Fibroblast of skin of scalp (primary cell): ENCODE data around the gene BRCA1.

Experiments used
- DNase-seq: peaks from one replicate; pipeline ENCODE4 v3.0.0-alpha.2; 2013

Gene BRCA1

GRCh38 chr17:43024407-43025289 lies 100.5 kb downstream of the BRCA1 start, which contains the start of gene RND2:
Gene RND2, plus strand, starts transcription at chr17:43025231. Its CDS starts 117 bp downstream, at chr17:43025348.
- peak; percentile 97 for DNase-seq

GRCh38 chr17:43021741-43022512 lies 103.2 kb downstream of the BRCA1 start, which contains the start of gene VAT1:
Gene VAT1, minus strand, starts transcription at chr17:43022385. Its CDS starts 63 bp downstream, at chr17:43022322.
- peak; percentile 76 for DNase-seq

- peak; percentile 69 for DNase-seq
These were observed 104.1 kb downstream of the BRCA1 start for GRCh38 chr17:43020789-43021740.

GRCh38 chr17:43020030-43020621 lies 105.0 kb downstream of the BRCA1 start:
- no peak for DNase-seq

GRCh38 chr17:43019418-43019817 lies 105.7 kb downstream of the BRCA1 start:
- no peak for DNase-seq

GRCh38 chr17:43018932-43019331 lies 106.2 kb downstream of the BRCA1 start:
- no peak for DNase-seq

- DNase-seq: no peak
These were observed 106.9 kb downstream of the BRCA1 start for GRCh38 chr17:43018008-43018853.

- no peak for DNase-seq
These were observed 108.9 kb downstream of the BRCA1 start for GRCh38 chr17:43016216-43016615.

GRCh38 chr17:43015579-43015978 lies 109.6 kb downstream of the BRCA1 start:
- no peak for DNase-seq

GRCh38 chr17:43014649-43015542 lies 110.3 kb downstream of the BRCA1 start:
- DNase-seq: no peak

GRCh38 chr17:43014020-43014648 lies 111.0 kb downstream of the BRCA1 start:
- no peak for DNase-seq

- no peak for DNase-seq
These were observed 111.9 kb downstream of the BRCA1 start for GRCh38 chr17:43013296-43013695.

- no peak for DNase-seq
These were observed 113.3 kb downstream of the BRCA1 start for GRCh38 chr17:43011728-43012472.

GRCh38 chr17:43010667-43011308 lies 114.4 kb downstream of the BRCA1 start:
- DNase-seq: no peak

- peak; percentile 83 for DNase-seq
These were observed 118.3 kb downstream of the BRCA1 start, which contains the start of gene IFI35 for GRCh38 chr17:43006639-43007551. Gene IFI35, plus strand, starts transcription at chr17:43006784. Its CDS starts 164 bp downstream, at chr17:43006948.

- peak; percentile 64 for DNase-seq
These were observed 121.5 kb downstream of the BRCA1 start for GRCh38 chr17:43003542-43004172.
